WTC11 (cell line): ENCODE results near the gene LRRC32. TPM values are rescaled to one million over a fixed set of nuclear protein-coding genes. Genes with fewer than 3 reads are reported as not detected.

ENCODE experiments used
- ATAC-seq: fragments of 200-7000 bp; cut with Tn5 transposase; 2 replicates; pipeline ENCODE4 v1.10.0; 2021; ENCODE audit warnings: mild to moderate bottlenecking, moderate library complexity
- CTCF ChIA-PET: fragments of 300-600 bp; sonication (Branson Sonifier 250); formaldehyde crosslinking; loops from one replicate; lab custom pipeline; 2021; ENCODE audit warnings: antibody characterized with exemption; lab: Charles Lee
- POLR2A ChIA-PET: fragments of 350-600 bp; sonication (Branson Sonifier 250); formaldehyde crosslinking; loops from one replicate; lab custom pipeline; 2021; ENCODE audit warnings: antibody characterized with exemption; lab: Charles Lee
- DNase-seq: peaks from one replicate; pipeline ENCODE4 v3.0.0; 2021; ENCODE audit warnings: low spot score
- H3K27ac Mint-ChIP-seq: 2 replicates; pipeline ENCODE4 v1.8.0; 2021; ENCODE audit warnings: mixed read lengths
- H3K27me3 Mint-ChIP-seq: 2 replicates; pipeline ENCODE4 v1.8.0; 2021; ENCODE audit warnings: low read depth, mild to moderate bottlenecking, moderate library complexity, mixed read lengths
- H3K36me3 Mint-ChIP-seq: 2 replicates; pipeline ENCODE4 v1.8.0; 2021; ENCODE audit warnings: mixed read lengths
- H3K4me1 Mint-ChIP-seq: 2 replicates; pipeline ENCODE4 v1.8.0; 2022; ENCODE audit warnings: mixed read lengths
- H3K4me3 Mint-ChIP-seq: 2 replicates; pipeline ENCODE4 v1.8.0; 2021; ENCODE audit warnings: mild to moderate bottlenecking, moderate library complexity, mixed read lengths
- H3K9me3 Mint-ChIP-seq: 2 replicates; pipeline ENCODE4 v1.8.0; 2021; ENCODE audit warnings: mixed read lengths
- GTF2I ChIP-seq: fragments of 250-450 bp; sonication (Bioruptor Pico); conservative IDR thresholded peaks from 2 replicates; pipeline ENCODE4 v1.4.0; 2021; ENCODE audit warnings: mild to moderate bottlenecking
- JUN ChIP-seq: sonication (generic); formaldehyde crosslinking; IDR thresholded peaks from 2 replicates; pipeline ENCODE4 v1.8.0; 2023; ENCODE audit warnings: mild to moderate bottlenecking, missing genetic modification reagents
- KAT7 ChIP-seq: sonication (generic); formaldehyde crosslinking; IDR thresholded peaks from 2 replicates; pipeline ENCODE4 v1.8.1; 2023; ENCODE audit warnings: missing genetic modification reagents, mild to moderate bottlenecking, borderline replicate concordance
- NFYB ChIP-seq: sonication (generic); formaldehyde crosslinking; conservative IDR thresholded peaks from 2 replicates; pipeline ENCODE4 v1.8.0; 2022; ENCODE audit warnings: low read depth, missing genetic modification reagents
- ZBTB21 ChIP-seq: sonication (generic); formaldehyde crosslinking; IDR thresholded peaks from 2 replicates; pipeline ENCODE4 v1.8.1; 2023; ENCODE audit warnings: mild to moderate bottlenecking, missing genetic modification reagents, borderline replicate concordance
- ZNF317 ChIP-seq: sonication (generic); formaldehyde crosslinking; IDR thresholded peaks from 2 replicates; pipeline ENCODE4 v1.8.1; 2023; ENCODE audit warnings: low read depth, mild to moderate bottlenecking, moderate library complexity, missing genetic modification reagents, borderline replicate concordance
- ZNF423 ChIP-seq: fragments of 250-450 bp; sonication (Bioruptor Pico); IDR thresholded peaks from 2 replicates; pipeline ENCODE4 v2.1.2; 2022; ENCODE audit warnings: mild to moderate bottlenecking, moderate library complexity
- total RNA-seq: library from RNA; stranded (reverse); gene quantifications from 3 replicates; pipeline ENCODE4 v1.2.3, GENCODE V29; 2021
- TF ChIP-seq, protein P1 (sequence below): sonication (generic); formaldehyde crosslinking; conservative IDR thresholded peaks from 2 replicates; pipeline ENCODE4 v1.8.1; 2023; ENCODE audit warnings: mild to moderate bottlenecking, low read depth, missing genetic modification reagents, moderate library complexity
- TF ChIP-seq, protein P2 (sequence below): sonication (generic); formaldehyde crosslinking; IDR thresholded peaks from 2 replicates; pipeline ENCODE4 v1.8.0; 2022; ENCODE audit warnings: mild to moderate bottlenecking, missing genetic modification reagents
- TF ChIP-seq, protein P3 (sequence below): fragments of 200-600 bp; IDR thresholded peaks from 2 replicates; pipeline ENCODE4 v1.8.0; 2022; ENCODE audit warnings: antibody characterized with exemption
- TF ChIP-seq, protein P4 (sequence below): sonication (generic); formaldehyde crosslinking; IDR thresholded peaks from 2 replicates; pipeline ENCODE4 v1.8.1; 2022; ENCODE audit warnings: missing genetic modification reagents, borderline replicate concordance
- TF ChIP-seq, protein P5 (sequence below): sonication (generic); formaldehyde crosslinking; IDR thresholded peaks from 2 replicates; pipeline ENCODE4 v1.8.1; 2023; ENCODE audit warnings: mild to moderate bottlenecking, missing genetic modification reagents, borderline replicate concordance
- TF ChIP-seq, protein P6 (sequence below): sonication (generic); formaldehyde crosslinking; IDR thresholded peaks from 2 replicates; pipeline ENCODE4 v1.8.1; 2023; ENCODE audit warnings: mild to moderate bottlenecking, missing genetic modification reagents

LRRC32 gene
- total RNA-seq, 1 experiment from 2014 or later, result 0.74 TPM

DNA sequence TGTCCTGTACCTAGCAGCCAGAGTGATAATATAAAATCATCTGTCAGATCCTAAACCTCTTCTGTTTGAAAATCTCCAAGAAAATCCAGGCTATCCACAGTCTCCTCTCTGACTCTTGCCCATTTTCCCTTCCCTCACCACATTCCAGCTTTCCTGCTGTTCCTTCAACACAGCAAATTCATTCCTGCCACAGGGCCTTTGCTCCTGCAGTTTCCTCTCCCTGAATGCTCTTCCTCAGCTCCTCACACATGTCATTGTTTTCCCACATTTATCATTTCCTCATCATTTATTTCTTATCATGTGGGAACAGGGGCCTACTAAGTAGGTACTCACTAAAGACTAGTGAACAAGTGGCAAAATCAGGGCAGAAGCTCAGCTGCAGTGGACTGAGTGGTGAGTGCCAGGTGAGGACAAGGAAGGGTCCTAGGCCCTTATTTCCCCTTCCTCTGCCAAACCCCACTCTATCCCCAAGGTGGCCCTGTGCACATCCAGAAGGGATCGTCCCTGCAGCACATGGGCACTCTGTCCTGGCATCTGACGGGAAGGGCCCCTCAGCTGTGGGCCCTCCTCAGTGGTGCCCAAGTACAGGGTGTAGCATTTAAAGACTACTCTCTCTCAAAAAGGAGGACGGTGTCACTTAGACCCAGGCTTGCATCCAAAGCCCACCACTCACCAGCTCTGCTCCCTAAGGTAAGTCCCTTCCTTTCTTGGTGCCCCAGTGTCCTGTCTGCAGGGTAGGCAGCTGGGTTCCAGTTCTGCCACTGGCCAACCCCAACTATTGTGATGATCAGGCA lies 2.0 kb downstream of the LRRC32 start:
- DNase-seq (no peak), ATAC-seq (no peak)
- CTCF ChIA-PET, result interaction anchor here (1.5 to 2.3 kb wide), 2 partner anchors 53 to 70 kb away, joined by 4 to 7 read pairs; no protein-coding TSS in a partner anchor
- TF ChIP-seq, protein P1, sequence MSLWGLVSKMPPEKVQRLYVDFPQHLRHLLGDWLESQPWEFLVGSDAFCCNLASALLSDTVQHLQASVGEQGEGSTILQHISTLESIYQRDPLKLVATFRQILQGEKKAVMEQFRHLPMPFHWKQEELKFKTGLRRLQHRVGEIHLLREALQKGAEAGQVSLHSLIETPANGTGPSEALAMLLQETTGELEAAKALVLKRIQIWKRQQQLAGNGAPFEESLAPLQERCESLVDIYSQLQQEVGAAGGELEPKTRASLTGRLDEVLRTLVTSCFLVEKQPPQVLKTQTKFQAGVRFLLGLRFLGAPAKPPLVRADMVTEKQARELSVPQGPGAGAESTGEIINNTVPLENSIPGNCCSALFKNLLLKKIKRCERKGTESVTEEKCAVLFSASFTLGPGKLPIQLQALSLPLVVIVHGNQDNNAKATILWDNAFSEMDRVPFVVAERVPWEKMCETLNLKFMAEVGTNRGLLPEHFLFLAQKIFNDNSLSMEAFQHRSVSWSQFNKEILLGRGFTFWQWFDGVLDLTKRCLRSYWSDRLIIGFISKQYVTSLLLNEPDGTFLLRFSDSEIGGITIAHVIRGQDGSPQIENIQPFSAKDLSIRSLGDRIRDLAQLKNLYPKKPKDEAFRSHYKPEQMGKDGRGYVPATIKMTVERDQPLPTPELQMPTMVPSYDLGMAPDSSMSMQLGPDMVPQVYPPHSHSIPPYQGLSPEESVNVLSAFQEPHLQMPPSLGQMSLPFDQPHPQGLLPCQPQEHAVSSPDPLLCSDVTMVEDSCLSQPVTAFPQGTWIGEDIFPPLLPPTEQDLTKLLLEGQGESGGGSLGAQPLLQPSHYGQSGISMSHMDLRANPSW (CRISPR knock-in tag), result no peak
- TF ChIP-seq GTF2I (CRISPR knock-in tag), result 0 out of 2 replicates have a peak, but pooled peaks have one; percentile 55
- H3K27me3 Mint-ChIP-seq, result peaks cover 22% of the 10 kb centered on the region
- H3K27ac Mint-ChIP-seq, result no peak overlapping the region
- no peaks in the 10 kb centered on the region for H3K9me3 Mint-ChIP-seq
- H3K4me3 Mint-ChIP-seq, result no peak overlapping the region; the same call in 1 of the 2 replicates
- POLR2A ChIA-PET, result no interaction called here
- peaks cover 22% of the 10 kb centered on the region for H3K4me1 Mint-ChIP-seq
- no peaks in the 10 kb centered on the region for H3K36me3 Mint-ChIP-seq

DNA sequence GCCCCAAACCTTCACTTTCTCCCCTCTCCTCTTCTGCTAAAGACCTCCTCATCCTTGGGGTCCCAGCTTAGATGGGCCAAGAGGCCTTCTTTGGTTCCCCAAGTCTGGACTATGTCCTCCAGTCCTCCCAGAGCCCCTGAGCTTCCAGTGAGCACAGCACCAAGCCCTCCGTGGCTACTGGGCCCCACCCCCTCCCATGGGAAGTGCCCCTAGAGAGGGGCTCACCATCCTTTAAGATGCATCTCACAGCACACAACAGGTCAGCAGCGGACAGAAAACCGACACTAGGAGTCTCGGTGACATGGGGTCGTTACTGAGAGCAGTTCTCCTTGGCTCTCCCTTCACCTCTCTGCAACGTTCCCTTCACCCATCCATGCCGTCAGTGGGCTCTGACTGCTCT lies 2.7 kb downstream of the LRRC32 start:
- Mint-ChIP-seq H3K27ac (no peak overlapping the region), H3K36me3 (no peaks in the 10 kb centered on the region), H3K27me3 (peaks cover 22% of the 10 kb centered on the region), H3K4me3 (no peak overlapping the region), H3K9me3 (no peaks in the 10 kb centered on the region), H3K4me1 (peaks cover 22% of the 10 kb centered on the region)
- TF ChIP-seq, protein P2, sequence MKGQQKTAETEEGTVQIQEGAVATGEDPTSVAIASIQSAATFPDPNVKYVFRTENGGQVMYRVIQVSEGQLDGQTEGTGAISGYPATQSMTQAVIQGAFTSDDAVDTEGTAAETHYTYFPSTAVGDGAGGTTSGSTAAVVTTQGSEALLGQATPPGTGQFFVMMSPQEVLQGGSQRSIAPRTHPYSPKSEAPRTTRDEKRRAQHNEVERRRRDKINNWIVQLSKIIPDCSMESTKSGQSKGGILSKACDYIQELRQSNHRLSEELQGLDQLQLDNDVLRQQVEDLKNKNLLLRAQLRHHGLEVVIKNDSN (CRISPR knock-in tag), result no peak
- TF ChIP-seq, protein P3, sequence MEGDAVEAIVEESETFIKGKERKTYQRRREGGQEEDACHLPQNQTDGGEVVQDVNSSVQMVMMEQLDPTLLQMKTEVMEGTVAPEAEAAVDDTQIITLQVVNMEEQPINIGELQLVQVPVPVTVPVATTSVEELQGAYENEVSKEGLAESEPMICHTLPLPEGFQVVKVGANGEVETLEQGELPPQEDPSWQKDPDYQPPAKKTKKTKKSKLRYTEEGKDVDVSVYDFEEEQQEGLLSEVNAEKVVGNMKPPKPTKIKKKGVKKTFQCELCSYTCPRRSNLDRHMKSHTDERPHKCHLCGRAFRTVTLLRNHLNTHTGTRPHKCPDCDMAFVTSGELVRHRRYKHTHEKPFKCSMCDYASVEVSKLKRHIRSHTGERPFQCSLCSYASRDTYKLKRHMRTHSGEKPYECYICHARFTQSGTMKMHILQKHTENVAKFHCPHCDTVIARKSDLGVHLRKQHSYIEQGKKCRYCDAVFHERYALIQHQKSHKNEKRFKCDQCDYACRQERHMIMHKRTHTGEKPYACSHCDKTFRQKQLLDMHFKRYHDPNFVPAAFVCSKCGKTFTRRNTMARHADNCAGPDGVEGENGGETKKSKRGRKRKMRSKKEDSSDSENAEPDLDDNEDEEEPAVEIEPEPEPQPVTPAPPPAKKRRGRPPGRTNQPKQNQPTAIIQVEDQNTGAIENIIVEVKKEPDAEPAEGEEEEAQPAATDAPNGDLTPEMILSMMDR, result no peak
- TF ChIP-seq JUN (CRISPR knock-in tag), result no peak
- ChIA-PET CTCF (interaction anchor here (1.5 to 2.3 kb wide), 2 partner anchors 54 to 69 kb away, joined by 4 to 7 read pairs; no protein-coding TSS in a partner anchor), POLR2A (no interaction called here)
- no peak for DNase-seq
- no peak for ATAC-seq

DNA sequence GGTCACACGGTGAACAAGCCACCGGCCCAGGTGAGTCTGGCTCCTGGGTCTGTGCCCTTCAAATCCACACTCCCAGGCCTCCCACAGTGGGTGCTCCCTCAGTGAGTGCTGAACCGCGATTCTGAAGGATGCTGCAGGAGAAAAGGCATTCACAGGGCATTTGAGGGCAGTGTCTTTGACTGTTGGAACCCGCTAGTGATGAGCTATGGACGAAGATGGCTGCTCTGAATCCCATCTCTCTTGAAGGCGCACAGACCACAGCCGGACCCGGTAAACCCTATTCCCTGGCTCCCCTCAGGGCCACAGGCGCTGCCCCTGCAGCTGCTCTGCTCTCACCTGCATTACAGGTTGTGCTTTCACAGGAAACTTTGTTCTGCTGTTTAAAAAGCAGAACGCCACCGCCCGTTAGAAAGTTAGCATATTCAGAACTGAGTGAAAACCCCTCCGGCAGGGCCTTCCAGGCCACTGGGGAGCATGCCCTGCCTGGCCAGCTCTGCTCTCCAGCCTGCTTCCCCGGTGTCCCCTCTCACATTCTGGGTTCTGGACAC lies 3.2 kb downstream of the LRRC32 start:
- POLR2A ChIA-PET, result no interaction called here
- DNase-seq (no peak), ATAC-seq (no peak)
- H3K9me3 Mint-ChIP-seq, result no peaks in the 10 kb centered on the region
- no peak overlapping the region for H3K27ac Mint-ChIP-seq
- peaks cover 22% of the 10 kb centered on the region for H3K4me1 Mint-ChIP-seq
- H3K27me3 Mint-ChIP-seq, result peaks cover 22% of the 10 kb centered on the region
- CTCF ChIA-PET, result interaction anchor here (2.3 kb wide), 1 partner anchor 54 kb away, joined by 7 read pairs; no protein-coding TSS in a partner anchor
- H3K4me3 Mint-ChIP-seq, result no peak overlapping the region
- no peaks in the 10 kb centered on the region for H3K36me3 Mint-ChIP-seq
- TF ChIP-seq KAT7 (CRISPR knock-in tag) (no peak), ZBTB21 (CRISPR knock-in tag) (no peak), ZNF317 (CRISPR knock-in tag) (no peak), GTF2I (CRISPR knock-in tag) (no peak), NFYB (CRISPR knock-in tag) (no peak), ZNF423 (CRISPR knock-in tag) (no peak)
- TF ChIP-seq, protein P4, sequence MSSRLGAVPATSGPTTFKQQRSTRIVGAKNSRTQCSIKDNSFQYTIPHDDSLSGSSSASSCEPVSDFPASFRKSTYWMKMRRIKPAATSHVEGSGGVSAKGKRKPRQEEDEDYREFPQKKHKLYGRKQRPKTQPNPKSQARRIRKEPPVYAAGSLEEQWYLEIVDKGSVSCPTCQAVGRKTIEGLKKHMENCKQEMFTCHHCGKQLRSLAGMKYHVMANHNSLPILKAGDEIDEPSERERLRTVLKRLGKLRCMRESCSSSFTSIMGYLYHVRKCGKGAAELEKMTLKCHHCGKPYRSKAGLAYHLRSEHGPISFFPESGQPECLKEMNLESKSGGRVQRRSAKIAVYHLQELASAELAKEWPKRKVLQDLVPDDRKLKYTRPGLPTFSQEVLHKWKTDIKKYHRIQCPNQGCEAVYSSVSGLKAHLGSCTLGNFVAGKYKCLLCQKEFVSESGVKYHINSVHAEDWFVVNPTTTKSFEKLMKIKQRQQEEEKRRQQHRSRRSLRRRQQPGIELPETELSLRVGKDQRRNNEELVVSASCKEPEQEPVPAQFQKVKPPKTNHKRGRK (CRISPR knock-in tag), result no peak
- TF ChIP-seq, protein P5, sequence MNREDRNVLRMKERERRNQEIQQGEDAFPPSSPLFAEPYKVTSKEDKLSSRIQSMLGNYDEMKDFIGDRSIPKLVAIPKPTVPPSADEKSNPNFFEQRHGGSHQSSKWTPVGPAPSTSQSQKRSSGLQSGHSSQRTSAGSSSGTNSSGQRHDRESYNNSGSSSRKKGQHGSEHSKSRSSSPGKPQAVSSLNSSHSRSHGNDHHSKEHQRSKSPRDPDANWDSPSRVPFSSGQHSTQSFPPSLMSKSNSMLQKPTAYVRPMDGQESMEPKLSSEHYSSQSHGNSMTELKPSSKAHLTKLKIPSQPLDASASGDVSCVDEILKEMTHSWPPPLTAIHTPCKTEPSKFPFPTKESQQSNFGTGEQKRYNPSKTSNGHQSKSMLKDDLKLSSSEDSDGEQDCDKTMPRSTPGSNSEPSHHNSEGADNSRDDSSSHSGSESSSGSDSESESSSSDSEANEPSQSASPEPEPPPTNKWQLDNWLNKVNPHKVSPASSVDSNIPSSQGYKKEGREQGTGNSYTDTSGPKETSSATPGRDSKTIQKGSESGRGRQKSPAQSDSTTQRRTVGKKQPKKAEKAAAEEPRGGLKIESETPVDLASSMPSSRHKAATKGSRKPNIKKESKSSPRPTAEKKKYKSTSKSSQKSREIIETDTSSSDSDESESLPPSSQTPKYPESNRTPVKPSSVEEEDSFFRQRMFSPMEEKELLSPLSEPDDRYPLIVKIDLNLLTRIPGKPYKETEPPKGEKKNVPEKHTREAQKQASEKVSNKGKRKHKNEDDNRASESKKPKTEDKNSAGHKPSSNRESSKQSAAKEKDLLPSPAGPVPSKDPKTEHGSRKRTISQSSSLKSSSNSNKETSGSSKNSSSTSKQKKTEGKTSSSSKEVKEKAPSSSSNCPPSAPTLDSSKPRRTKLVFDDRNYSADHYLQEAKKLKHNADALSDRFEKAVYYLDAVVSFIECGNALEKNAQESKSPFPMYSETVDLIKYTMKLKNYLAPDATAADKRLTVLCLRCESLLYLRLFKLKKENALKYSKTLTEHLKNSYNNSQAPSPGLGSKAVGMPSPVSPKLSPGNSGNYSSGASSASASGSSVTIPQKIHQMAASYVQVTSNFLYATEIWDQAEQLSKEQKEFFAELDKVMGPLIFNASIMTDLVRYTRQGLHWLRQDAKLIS (CRISPR knock-in tag), result no peak
- TF ChIP-seq, protein P6, sequence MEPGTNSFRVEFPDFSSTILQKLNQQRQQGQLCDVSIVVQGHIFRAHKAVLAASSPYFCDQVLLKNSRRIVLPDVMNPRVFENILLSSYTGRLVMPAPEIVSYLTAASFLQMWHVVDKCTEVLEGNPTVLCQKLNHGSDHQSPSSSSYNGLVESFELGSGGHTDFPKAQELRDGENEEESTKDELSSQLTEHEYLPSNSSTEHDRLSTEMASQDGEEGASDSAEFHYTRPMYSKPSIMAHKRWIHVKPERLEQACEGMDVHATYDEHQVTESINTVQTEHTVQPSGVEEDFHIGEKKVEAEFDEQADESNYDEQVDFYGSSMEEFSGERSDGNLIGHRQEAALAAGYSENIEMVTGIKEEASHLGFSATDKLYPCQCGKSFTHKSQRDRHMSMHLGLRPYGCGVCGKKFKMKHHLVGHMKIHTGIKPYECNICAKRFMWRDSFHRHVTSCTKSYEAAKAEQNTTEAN, result no peak
- TF ChIP-seq, protein P3, result no peak
